Activated T-helper 17 cell treated with anti-CD3 and anti-CD28 coated beads, Interleukin-2, amount 50 U/mL, for 72 hours (primary cell): Measurements from ENCODE around the gene ADORA3. TPM values are rescaled to one million over a fixed set of nuclear protein-coding genes. Genes with fewer than 3 reads are reported as not detected.
"Not testable (repeated sequence)": the region's sequence is repeated elsewhere in the genome, so short reads cannot be mapped to it uniquely, and the experiment has no call there.

Source experiments
- ATAC-seq: fragments of 150-1000 bp; cut with Tn5 transposase; replicated peaks from 2 replicates; pipeline ENCODE4 v1.10.0; 2021; ENCODE audit warnings: mild to moderate bottlenecking, moderate library complexity
- H3K27ac Mint-ChIP-seq: one replicate; pipeline ENCODE4 v1.8.0; 2022; ENCODE audit warnings: mixed read lengths
- H3K27me3 Mint-ChIP-seq: one replicate; pipeline ENCODE4 v1.8.0; 2022; ENCODE audit warnings: mixed read lengths
- H3K36me3 Mint-ChIP-seq: one replicate; pipeline ENCODE4 v1.8.0; 2022; ENCODE audit warnings: low read depth, mild to moderate bottlenecking, mixed read lengths
- H3K4me1 Mint-ChIP-seq: one replicate; pipeline ENCODE4 v1.8.0; 2022; ENCODE audit warnings: mixed read lengths
- H3K4me3 Mint-ChIP-seq: one replicate; pipeline ENCODE4 v1.8.0; 2022; ENCODE audit warnings: mild to moderate bottlenecking, mixed read lengths
- H3K9me3 Mint-ChIP-seq: one replicate; pipeline ENCODE4 v1.8.0; 2022; ENCODE audit warnings: mixed read lengths
- total RNA-seq, 2 donors: library from RNA; stranded (reverse); gene quantifications; one replicate each; pipeline ENCODE4 v1.2.3, GENCODE V29; 2022

ADORA3 gene
- total RNA-seq = not detected

DNA sequence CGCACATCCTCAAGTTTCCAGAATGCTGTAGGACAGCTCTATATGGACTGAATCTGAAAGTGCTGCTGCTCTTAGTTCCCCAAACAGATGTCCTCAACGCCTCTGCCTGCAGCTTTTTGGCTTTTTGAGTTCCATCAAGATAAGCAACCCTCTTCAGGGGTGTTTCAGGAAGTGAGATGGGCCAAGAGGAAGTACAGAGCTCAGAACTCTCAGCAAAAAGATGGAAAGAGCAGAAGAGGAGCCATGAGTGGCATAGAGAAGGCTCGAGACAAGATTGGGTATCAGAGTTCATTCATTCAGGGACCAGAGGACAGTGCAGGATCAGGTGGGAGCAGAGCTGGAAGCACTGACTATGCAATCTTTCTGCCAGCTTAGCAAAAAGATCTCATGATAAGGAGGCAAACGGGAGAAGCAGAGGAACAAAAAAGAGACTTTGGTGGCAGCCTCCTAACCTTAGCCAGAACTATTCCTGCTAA is at the start of gene ADORA3, which contains the start of gene TMIGD3:
ADORA3 (minus strand) TSS at position 49 of the 476 bp plus-strand sequence. CDS start 279 bp downstream, outside the sequence.
TMIGD3 (minus strand) TSS at position 49 of the 476 bp plus-strand sequence. CDS start 279 bp downstream, outside the sequence.
- H3K4me3 Mint-ChIP-seq = peak within 1 kb of the TSS; percentile 41
- no peaks in the 10 kb centered on the region for H3K36me3 Mint-ChIP-seq
- no peaks in the 10 kb centered on the region for H3K9me3 Mint-ChIP-seq
- H3K27ac Mint-ChIP-seq = peak within 1 kb of the TSS; percentile 5
- ATAC-seq = no peak
- H3K27me3 Mint-ChIP-seq = no peaks in the 10 kb centered on the region
- peaks cover 26% of the 10 kb centered on the region for H3K4me1 Mint-ChIP-seq

GRCh38 chr1:111553196-111553595 is 49.8 kb upstream of the ADORA3 start:
- Mint-ChIP-seq H3K27ac (no peak overlapping the region), H3K27me3 (peaks cover 3% of the 10 kb centered on the region), H3K9me3 (no peaks in the 10 kb centered on the region), H3K4me1 (no peaks in the 10 kb centered on the region), H3K36me3 (no peaks in the 10 kb centered on the region), H3K4me3 (no peak overlapping the region)
- ATAC-seq = no peak

GRCh38 chr1:111552587-111552986 is 49.2 kb upstream of the ADORA3 start:
- Mint-ChIP-seq H3K36me3 (no peaks in the 10 kb centered on the region), H3K27ac (no peak overlapping the region), H3K9me3 (no peaks in the 10 kb centered on the region), H3K4me1 (no peaks in the 10 kb centered on the region), H3K27me3 (peaks cover 3% of the 10 kb centered on the region), H3K4me3 (no peak overlapping the region)
- no peak for ATAC-seq

DNA sequence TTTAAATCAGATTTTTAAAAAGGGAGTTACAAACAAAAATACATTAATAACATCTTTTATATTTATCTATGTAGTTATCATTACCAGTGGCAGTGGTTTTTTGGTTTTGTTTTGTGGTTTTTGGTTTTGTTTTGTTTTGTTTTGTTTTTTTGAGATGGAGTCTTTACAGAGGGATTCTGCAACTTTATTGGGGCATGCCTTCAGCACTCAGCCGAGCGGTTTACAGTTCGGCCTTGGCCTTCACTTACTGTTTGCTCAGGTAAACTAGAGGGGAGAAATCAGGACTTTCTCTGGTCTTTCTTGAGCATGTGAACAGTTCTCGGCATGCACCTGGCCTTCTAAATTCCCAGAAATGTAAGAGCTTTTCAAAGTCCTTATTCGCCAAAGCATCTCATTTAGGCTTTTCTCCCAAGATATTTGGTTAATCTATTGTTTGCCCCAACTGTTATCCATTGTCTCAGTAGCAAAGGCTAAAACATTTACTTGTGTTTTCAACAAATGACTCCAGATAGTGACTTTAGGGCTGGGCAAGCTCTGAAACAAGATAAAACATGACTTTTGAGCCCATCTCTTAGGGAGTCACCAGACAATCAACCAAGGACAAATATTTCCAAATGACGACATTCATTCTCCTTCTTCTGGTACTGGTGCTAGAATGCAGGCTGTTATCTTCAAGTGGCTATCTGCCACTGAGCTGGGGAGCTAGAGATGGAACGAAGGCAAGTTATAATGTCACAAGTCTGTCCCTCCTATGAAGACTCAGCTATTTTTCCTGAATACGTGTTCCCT is 48.4 kb upstream of the ADORA3 start:
- Mint-ChIP-seq H3K27me3 (peaks cover 3% of the 10 kb centered on the region), H3K27ac (no peak overlapping the region), H3K4me3 (no peak overlapping the region), H3K4me1 (no peaks in the 10 kb centered on the region), H3K9me3 (no peaks in the 10 kb centered on the region), H3K36me3 (no peaks in the 10 kb centered on the region)
- ATAC-seq = no peak

DNA sequence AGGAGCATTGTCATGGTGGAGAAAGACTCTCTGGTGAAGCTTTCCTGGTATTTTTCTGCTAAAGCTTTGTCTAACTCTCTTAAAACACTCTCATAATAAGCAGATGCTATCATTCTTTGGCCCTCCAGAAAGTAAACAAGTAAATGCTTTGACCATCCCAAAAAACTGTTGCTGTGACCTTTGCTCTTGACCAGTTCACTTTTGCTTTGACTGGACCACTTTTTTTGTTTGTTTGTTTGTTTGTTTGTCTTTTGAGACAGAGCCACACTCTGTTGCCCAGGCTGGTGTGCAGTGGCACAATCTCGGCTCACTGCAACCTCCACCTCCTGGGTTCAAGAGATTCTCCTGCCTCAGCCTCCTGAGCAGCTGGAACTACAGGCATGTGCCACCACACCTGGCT is 44.4 kb upstream of the ADORA3 start:
- not testable (repeated sequence) for H3K9me3 Mint-ChIP-seq, ATAC-seq, H3K4me1 Mint-ChIP-seq, H3K27ac Mint-ChIP-seq, H3K4me3 Mint-ChIP-seq, H3K27me3 Mint-ChIP-seq, H3K36me3 Mint-ChIP-seq

DNA sequence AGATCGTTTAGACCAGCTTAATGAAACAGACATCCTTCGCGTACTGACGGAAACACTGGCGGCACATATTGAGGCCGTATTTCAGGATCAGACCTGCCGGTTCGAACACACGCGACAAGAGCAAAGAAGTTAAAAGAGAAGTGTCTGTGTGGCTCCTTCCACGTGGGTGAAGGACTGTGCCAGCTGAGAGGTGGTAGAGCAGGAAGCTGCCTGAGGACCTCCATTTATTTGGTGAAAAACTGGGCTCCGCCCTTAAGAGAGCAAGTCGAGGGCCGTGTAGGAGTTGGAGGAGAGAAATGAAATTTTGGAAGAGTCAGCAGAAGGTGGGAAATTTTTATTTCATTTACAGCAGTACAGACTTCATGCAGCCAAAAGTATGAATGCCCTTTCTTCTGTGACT is 38.8 kb upstream of the ADORA3 start:
- Mint-ChIP-seq H3K27me3 (peaks cover 4% of the 10 kb centered on the region), H3K27ac (no peak overlapping the region), H3K4me3 (no peak overlapping the region), H3K9me3 (peaks cover 8% of the 10 kb centered on the region), H3K4me1 (peaks cover 11% of the 10 kb centered on the region), H3K36me3 (no peaks in the 10 kb centered on the region)
- ATAC-seq = no peak

DNA sequence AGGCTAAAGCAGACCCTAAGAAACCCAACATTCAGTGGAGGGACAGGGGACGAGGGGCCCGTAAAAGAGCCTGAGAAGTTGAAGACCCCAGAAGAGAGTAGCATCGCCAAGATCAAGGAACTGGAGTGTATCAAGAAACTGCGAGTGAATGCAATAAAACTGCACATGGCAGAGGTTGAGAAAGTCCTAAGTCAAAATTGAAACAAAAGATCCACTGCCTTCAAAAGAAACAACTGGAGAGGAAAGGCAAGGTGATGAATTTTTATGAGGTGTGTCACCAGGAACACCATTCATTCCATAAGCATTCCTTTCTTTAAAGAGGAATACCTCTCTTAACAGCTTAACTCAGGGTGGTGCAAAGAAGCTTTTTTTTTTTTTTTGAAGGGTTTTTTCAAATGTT is 38.3 kb upstream of the ADORA3 start:
- H3K4me1 Mint-ChIP-seq = peaks cover 11% of the 10 kb centered on the region
- no peak for ATAC-seq

GRCh38 chr1:111540928-111541327 is 37.5 kb upstream of the ADORA3 start:
- H3K27me3 Mint-ChIP-seq = peaks cover 4% of the 10 kb centered on the region
- H3K27ac Mint-ChIP-seq = no peak overlapping the region
- H3K9me3 Mint-ChIP-seq = peaks cover 8% of the 10 kb centered on the region
- peaks cover 11% of the 10 kb centered on the region for H3K4me1 Mint-ChIP-seq
- no peak for ATAC-seq
- no peak overlapping the region for H3K4me3 Mint-ChIP-seq
- no peaks in the 10 kb centered on the region for H3K36me3 Mint-ChIP-seq

More for the DNA sequence above, 38.3 kb upstream of the ADORA3 start:
- Mint-ChIP-seq H3K36me3 (no peaks in the 10 kb centered on the region), H3K27ac (no peak overlapping the region), H3K27me3 (peaks cover 4% of the 10 kb centered on the region), H3K9me3 (peaks cover 8% of the 10 kb centered on the region), H3K4me3 (no peak overlapping the region)

- no peak for ATAC-seq
- Mint-ChIP-seq H3K36me3 (no peaks in the 10 kb centered on the region), H3K4me1 (peaks cover 11% of the 10 kb centered on the region), H3K27me3 (peaks cover 4% of the 10 kb centered on the region), H3K4me3 (no peak overlapping the region), H3K9me3 (peaks cover 4% of the 10 kb centered on the region), H3K27ac (no peak overlapping the region)
Observed at GRCh38 chr1:111538343-111539025, 35.1 kb upstream of the ADORA3 start.

- Mint-ChIP-seq H3K4me3 (no peak overlapping the region), H3K4me1 (peaks cover 4% of the 10 kb centered on the region), H3K36me3 (no peaks in the 10 kb centered on the region), H3K9me3 (no peaks in the 10 kb centered on the region), H3K27me3 (no peaks in the 10 kb centered on the region), H3K27ac (no peak overlapping the region)
- ATAC-seq = no peak
Observed at GRCh38 chr1:111535256-111536191, 32.1 kb upstream of the ADORA3 start.

DNA sequence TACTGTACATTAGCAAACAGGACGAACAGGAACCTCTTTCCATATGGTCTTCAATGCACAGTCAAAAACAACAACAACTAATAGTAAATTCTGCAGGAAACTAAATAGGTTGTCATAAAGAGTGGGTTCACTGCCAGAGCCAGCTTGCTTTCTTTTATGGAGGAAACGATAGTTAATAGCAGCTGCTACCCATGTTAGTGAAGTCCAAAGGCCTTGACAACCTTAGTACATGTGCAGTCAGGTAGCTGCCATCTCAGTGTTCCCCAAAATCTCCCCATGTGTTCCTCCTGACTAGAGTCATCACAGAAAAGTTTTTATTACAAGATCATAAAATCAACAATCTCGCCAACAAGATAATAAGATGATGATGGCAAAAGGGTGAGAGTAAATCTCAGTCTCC is 16.6 kb upstream of the ADORA3 start:
- no peak for ATAC-seq
- Mint-ChIP-seq H3K4me1 (peaks cover 24% of the 10 kb centered on the region), H3K4me3 (no peak overlapping the region), H3K9me3 (no peaks in the 10 kb centered on the region), H3K27me3 (no peaks in the 10 kb centered on the region), H3K36me3 (no peaks in the 10 kb centered on the region), H3K27ac (no peak overlapping the region)

- Mint-ChIP-seq H3K36me3 (no peaks in the 10 kb centered on the region), H3K4me3 (peak overlapping the region; percentile 48), H3K27ac (no peak overlapping the region), H3K4me1 (peaks cover 34% of the 10 kb centered on the region), H3K9me3 (no peaks in the 10 kb centered on the region), H3K27me3 (no peaks in the 10 kb centered on the region)
- ATAC-seq = peak; percentile 63
Observed at GRCh38 chr1:111517469-111518225, 14.2 kb upstream of the ADORA3 start.

DNA sequence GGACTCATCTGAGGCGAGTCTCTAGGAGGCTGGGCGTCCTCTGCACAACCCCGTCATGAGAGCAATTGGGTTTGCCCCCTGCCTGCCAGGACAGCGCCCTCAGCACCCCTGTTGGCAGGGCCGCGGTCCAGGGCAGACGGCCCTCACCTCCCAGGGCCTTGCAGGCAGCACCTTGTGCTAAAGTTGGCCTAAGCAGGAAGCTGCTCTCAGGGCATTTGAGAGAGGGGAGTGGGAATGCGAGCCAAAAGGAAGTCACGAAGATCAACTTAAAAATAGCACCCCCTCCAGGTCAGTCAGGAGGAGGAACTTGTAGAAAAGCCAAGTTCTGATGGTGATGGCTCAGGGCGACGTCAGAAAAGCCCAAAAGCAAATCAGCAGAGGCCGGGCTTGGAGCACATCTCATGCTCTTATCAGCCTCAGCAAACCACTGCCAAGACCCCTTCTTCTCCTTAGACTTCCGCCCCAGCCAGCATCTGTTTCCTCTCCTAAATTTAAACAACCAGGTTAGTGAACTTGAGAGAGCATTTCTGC is 12.6 kb upstream of the ADORA3 start:
- Mint-ChIP-seq H3K4me3 (peak overlapping the region; percentile 48), H3K27me3 (no peaks in the 10 kb centered on the region), H3K4me1 (peaks cover 34% of the 10 kb centered on the region), H3K27ac (no peak overlapping the region), H3K9me3 (no peaks in the 10 kb centered on the region), H3K36me3 (no peaks in the 10 kb centered on the region)
- peak; percentile 27 for ATAC-seq
